HepG2 (cell line): Measurements from ENCODE around the gene ASXL1. TPM values are rescaled to one million over a fixed set of nuclear protein-coding genes. Genes with fewer than 3 reads are reported as not detected.

Experiments used
- CENPT ChIP-seq: sonication (generic); formaldehyde crosslinking; IDR thresholded peaks from 2 replicates; pipeline ENCODE4 v1.8.0; 2022; ENCODE audit warnings: low read depth, mild to moderate bottlenecking, moderate library complexity, missing genetic modification reagents
- IRX3 ChIP-seq: sonication (generic); formaldehyde crosslinking; IDR thresholded peaks from 2 replicates; pipeline ENCODE4 v1.8.1; 2023; ENCODE audit warnings: mild to moderate bottlenecking, low read depth, missing genetic modification reagents, borderline replicate concordance
- KLF16 ChIP-seq, 2 experiments: sonication (generic) in 1 of 2; formaldehyde crosslinking in 1 of 2; IDR thresholded peaks; 2 replicates each; pipeline versions ENCODE4 v1.6.1 to v1.8.0; 2016 to 2023; ENCODE audit warnings: missing genetic modification reagents in 2 of 2, missing compliant biosample characterization in 1 of 2
- NFRKB ChIP-seq: fragments of 450-650 bp; IDR thresholded peaks from 2 replicates; pipeline ENCODE4 v1.6.1; 2017
- SNAI1 ChIP-seq: sonication (generic); formaldehyde crosslinking; IDR thresholded peaks from 2 replicates; pipeline ENCODE4 v1.5.0; 2020; ENCODE audit warnings: mild to moderate bottlenecking, missing genetic modification reagents, borderline replicate concordance
- TBP ChIP-seq: sonication (generic); formaldehyde crosslinking; IDR thresholded peaks from 2 replicates; pipeline ENCODE4 v1.5.0; 2020; ENCODE audit warnings: missing genetic modification reagents
- THAP9 ChIP-seq: sonication (generic); formaldehyde crosslinking; IDR thresholded peaks from 2 replicates; pipeline ENCODE4; 2020; ENCODE audit warnings: missing genetic modification reagents, mild to moderate bottlenecking, borderline replicate concordance
- ZBTB4 ChIP-seq: sonication (generic); formaldehyde crosslinking; IDR thresholded peaks from 2 replicates; pipeline ENCODE4 v1.4.0; 2020; ENCODE audit warnings: missing genetic modification reagents, mild to moderate bottlenecking, borderline replicate concordance
- ZNF263 ChIP-seq: sonication (generic); formaldehyde crosslinking; IDR thresholded peaks from 2 replicates; pipeline ENCODE4 v1.4.0; 2020; ENCODE audit warnings: missing genetic modification reagents
- ZNF296 ChIP-seq: sonication (generic); formaldehyde crosslinking; conservative IDR thresholded peaks from 2 replicates; pipeline ENCODE4 v1.5.0; 2020; ENCODE audit warnings: mild to moderate bottlenecking, missing genetic modification reagents
- ZNF564 ChIP-seq: sonication (generic); formaldehyde crosslinking; IDR thresholded peaks from 2 replicates; pipeline ENCODE4 v1.8.1; 2023; ENCODE audit warnings: mild to moderate bottlenecking, missing genetic modification reagents
- ZSCAN21 ChIP-seq: sonication (generic); formaldehyde crosslinking; IDR thresholded peaks from 2 replicates; pipeline ENCODE4 v1.8.0; 2022; ENCODE audit warnings: mild to moderate bottlenecking, missing genetic modification reagents, moderate library complexity, borderline replicate concordance
- ZSCAN5A ChIP-seq: sonication (generic); formaldehyde crosslinking; IDR thresholded peaks from 2 replicates; pipeline ENCODE4 v1.8.0; 2022; ENCODE audit warnings: mild to moderate bottlenecking, missing genetic modification reagents, borderline replicate concordance
- polyA plus RNA-seq, 8 experiments: library from polyadenylated mRNA; depleted of rRNA in 3 of 8; stranded (reverse) in 7 of 8; unstranded in 1 of 8; fragments of >200 nt; fragmentation: Illumina TruSeq in 4 of 8; extraction: Trizol in 4 of 8; gene quantifications; 2 replicates each; pipeline versions ENCODE4 v1.2.1 to v1.2.3, GENCODE V29; 2011 to 2016; ENCODE audit warnings: low read depth in 4 of 8, missing spikeins in 1 of 8, mixed read lengths in 1 of 8; ENCODE audit not compliant: insufficient read depth in 1 of 8
- total RNA-seq, 5 experiments: library from RNA; depleted of rRNA; stranded (reverse); fragments of >200 nt; fragmentation: Illumina TruSeq; extraction: Trizol; gene quantifications; 2 replicates each; pipeline ENCODE4 v1.2.3, GENCODE V29; 2016; ENCODE audit warnings: low read depth in 1 of 5

ASXL1 gene
- total and polyA plus RNA-seq, 2 of the 13 experiments (the other 11 are each of a cell fraction or from before 2014, with no cell fraction given), result 62.1 to 74.8 TPM

GRCh38 chr20:32482442-32483261, 124.5 kb downstream of the ASXL1 start (continued):
- TF ChIP-seq ZSCAN5A (CRISPR knock-in tag) (no peak), ZNF564 (peak; percentile 79), IRX3 (CRISPR knock-in tag) (peak; percentile 66; the same call in 1 of the 2 replicates), ZNF263 (CRISPR knock-in tag) (peak; percentile 70), THAP9 (CRISPR knock-in tag) (no peak), TBP (CRISPR knock-in tag) (peak; percentile 64; the same call in 1 of the 2 replicates), ZBTB4 (CRISPR knock-in tag) (no peak), SNAI1 (CRISPR knock-in tag) (peak; percentile 72; the same call in 1 of the 2 replicates), ZSCAN21 (CRISPR knock-in tag) (peak; percentile 72), ZNF296 (CRISPR knock-in tag) (peak; percentile 90; the same call in 1 of the 2 replicates), NFRKB (no peak), CENPT (CRISPR knock-in tag) (0 out of 2 replicates have a peak, but pooled peaks have one; percentile 46), KLF16 (CRISPR knock-in tag; IDR thresholded peaks at IDR 0.05) (peak in 1 of 2 experiments; percentile 57; a peak in 2 of 4 replicates)
